Measurements from ENCODE around the gene AGBL1. TPM values are rescaled to one million over a fixed set of nuclear protein-coding genes. Genes with fewer than 3 reads are reported as not detected.

AGBL1 gene
- total and polyA plus RNA-seq, 4 donors: 0.08 to 147 (median 4.7) TPM

DNA sequence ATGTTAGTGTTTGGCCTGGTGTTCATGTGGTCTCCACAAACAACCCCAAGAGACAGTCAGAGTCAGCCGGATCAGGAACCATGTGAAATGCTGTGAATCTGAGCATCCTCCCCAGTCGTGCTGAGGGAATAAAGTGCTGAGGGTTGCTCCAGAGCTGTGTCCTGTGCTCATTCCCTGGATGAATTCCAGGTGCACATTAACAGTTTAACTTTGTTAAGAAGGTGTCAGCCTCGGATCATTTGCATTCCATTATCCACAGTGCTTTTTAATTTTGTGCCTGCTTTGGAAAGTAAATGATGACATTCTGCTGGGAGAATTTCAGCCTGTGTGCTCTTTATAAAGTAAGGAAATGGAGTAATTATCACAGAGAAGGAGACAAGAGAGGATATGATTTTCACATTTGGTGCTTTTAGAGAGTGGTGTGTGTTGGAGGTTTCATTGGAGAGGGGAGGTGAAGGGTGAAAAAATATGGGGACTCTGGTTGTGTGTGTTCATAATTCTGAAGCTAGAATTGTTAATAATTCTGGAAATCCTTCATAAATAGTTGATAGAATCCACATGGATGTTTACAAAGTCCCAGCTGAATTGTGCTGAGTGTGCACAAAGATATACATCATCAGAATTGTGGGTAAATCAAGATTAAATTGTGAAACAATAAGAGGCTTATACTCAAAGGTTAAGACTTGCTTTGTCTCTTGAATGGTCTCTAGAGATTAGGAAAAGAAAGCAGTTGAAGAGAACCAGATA lies 621.4 kb downstream of the AGBL1 start:
- TF ChIP-seq, protein P1, sequence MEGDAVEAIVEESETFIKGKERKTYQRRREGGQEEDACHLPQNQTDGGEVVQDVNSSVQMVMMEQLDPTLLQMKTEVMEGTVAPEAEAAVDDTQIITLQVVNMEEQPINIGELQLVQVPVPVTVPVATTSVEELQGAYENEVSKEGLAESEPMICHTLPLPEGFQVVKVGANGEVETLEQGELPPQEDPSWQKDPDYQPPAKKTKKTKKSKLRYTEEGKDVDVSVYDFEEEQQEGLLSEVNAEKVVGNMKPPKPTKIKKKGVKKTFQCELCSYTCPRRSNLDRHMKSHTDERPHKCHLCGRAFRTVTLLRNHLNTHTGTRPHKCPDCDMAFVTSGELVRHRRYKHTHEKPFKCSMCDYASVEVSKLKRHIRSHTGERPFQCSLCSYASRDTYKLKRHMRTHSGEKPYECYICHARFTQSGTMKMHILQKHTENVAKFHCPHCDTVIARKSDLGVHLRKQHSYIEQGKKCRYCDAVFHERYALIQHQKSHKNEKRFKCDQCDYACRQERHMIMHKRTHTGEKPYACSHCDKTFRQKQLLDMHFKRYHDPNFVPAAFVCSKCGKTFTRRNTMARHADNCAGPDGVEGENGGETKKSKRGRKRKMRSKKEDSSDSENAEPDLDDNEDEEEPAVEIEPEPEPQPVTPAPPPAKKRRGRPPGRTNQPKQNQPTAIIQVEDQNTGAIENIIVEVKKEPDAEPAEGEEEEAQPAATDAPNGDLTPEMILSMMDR (IDR thresholded peaks at IDR 0.05; ENCODE audit: control extremely low read depth, extremely low read depth): no peak
- H3K4me3 ChIP-seq: no peak overlapping the region
- ATAC-seq (ENCODE audit: insufficient read depth, low FRiP score) (no peak), DNase-seq (no peak)
- H3K9ac ChIP-seq (ENCODE audit: insufficient read depth in 1 of 2, low read length in 2 of 2): no peak overlapping the region
- H3K27me3 ChIP-seq (ENCODE audit: control insufficient read depth in 3 of 3, insufficient read depth in 3 of 3, low read length in 2 of 3): no peaks in the 10 kb centered on the region
- H3K36me3 ChIP-seq (ENCODE audit: control insufficient read depth in 4 of 4, insufficient read depth in 4 of 4, low read length in 4 of 4): no peaks in the 10 kb centered on the region
- no peaks in the 10 kb centered on the region for H3K9me3 ChIP-seq (ENCODE audit: control insufficient read depth in 4 of 4, insufficient read depth in 3 of 4, low read length in 3 of 4)
- WGBS, 2 donors: 68 to 70% methylated on average over 3 of the region's 3 CpGs
- H3K27ac ChIP-seq (ENCODE audit: low read depth in 1 of 2, low read length in 1 of 2): no peak overlapping the region
- H3K4me1 ChIP-seq (ENCODE audit: control insufficient read depth in 5 of 5, insufficient read depth in 5 of 5, low read length in 5 of 5): no peaks in the 10 kb centered on the region

DNA sequence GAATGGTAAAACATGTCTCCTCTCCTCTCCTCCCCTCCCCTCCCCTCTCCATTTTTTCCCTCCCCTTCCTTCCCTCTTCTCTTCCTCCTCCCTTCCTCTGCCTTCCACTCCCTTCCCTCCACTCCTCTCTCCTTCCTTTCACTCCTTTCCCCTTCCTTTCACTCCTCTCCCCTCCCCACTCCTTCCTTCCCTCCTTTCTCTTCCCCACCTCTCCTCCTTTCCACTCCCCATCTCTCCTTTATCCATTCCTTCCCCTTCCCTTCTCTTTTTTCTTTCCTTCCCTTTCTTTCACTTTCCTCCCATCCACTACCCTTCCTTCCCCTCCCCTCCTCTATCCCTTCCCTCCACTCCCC lies 621.9 kb downstream of the AGBL1 start:
- H3K36me3 ChIP-seq (ENCODE audit: control insufficient read depth in 4 of 4, insufficient read depth in 4 of 4, low read length in 4 of 4): no peaks in the 10 kb centered on the region

DNA sequence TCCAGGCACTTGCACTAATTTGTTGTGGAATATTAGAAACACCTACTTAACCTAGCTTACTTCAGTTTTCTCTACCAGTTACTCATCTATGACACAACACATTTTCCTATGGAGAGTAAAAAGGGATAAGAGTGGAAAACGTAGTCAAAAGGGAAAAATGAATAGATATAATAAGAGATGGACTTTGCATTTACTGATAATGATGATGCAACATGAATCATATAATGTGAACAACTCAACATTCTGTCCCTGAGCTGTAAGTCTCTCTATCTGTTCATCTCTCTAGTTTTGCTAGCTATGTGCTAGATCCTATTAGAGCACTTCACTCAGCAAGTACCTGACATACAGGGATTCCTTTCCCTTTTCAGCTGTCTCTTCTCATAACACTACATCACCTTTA lies 627.1 kb downstream of the AGBL1 start:
- Histone ChIP-seq H3K9me3 (ENCODE audit: control insufficient read depth in 4 of 4, insufficient read depth in 3 of 4, low read length in 3 of 4) (no peaks in the 10 kb centered on the region), H3K27me3 (ENCODE audit: control insufficient read depth in 3 of 3, insufficient read depth in 3 of 3, low read length in 2 of 3) (no peaks in the 10 kb centered on the region), H3K27ac (ENCODE audit: low read depth in 1 of 2, low read length in 1 of 2) (no peak overlapping the region), H3K4me1 (ENCODE audit: control insufficient read depth in 5 of 5, insufficient read depth in 5 of 5, low read length in 5 of 5) (no peaks in the 10 kb centered on the region), H3K9ac (ENCODE audit: insufficient read depth in 1 of 2, low read length in 2 of 2) (no peak overlapping the region), H3K4me3 (no peak overlapping the region), H3K36me3 (ENCODE audit: control insufficient read depth in 4 of 4, insufficient read depth in 4 of 4, low read length in 4 of 4) (no peaks in the 10 kb centered on the region)
- ATAC-seq (ENCODE audit: insufficient read depth, low FRiP score): no peak
- no peak for DNase-seq
- WGBS, 2 donors: 65% methylated on average over 1 of the region's 1 CpG
- TF ChIP-seq, protein P1 (IDR thresholded peaks at IDR 0.05; ENCODE audit: control extremely low read depth, extremely low read depth): no peak

More for the DNA sequence above, 621.9 kb downstream of the AGBL1 start:
- no peaks in the 10 kb centered on the region for H3K27me3 ChIP-seq (ENCODE audit: control insufficient read depth in 3 of 3, insufficient read depth in 3 of 3, low read length in 2 of 3)
- DNase-seq (no peak), ATAC-seq (ENCODE audit: insufficient read depth, low FRiP score) (no peak)
- no peak overlapping the region for H3K9ac ChIP-seq (ENCODE audit: insufficient read depth in 1 of 2, low read length in 2 of 2)
- no peak overlapping the region for H3K4me3 ChIP-seq
- TF ChIP-seq, protein P1 (IDR thresholded peaks at IDR 0.05; ENCODE audit: control extremely low read depth, extremely low read depth): no peak
- no peaks in the 10 kb centered on the region for H3K4me1 ChIP-seq (ENCODE audit: control insufficient read depth in 5 of 5, insufficient read depth in 5 of 5, low read length in 5 of 5)
- no peak overlapping the region for H3K27ac ChIP-seq (ENCODE audit: low read depth in 1 of 2, low read length in 1 of 2)
- no peaks in the 10 kb centered on the region for H3K9me3 ChIP-seq (ENCODE audit: control insufficient read depth in 4 of 4, insufficient read depth in 3 of 4, low read length in 3 of 4)

DNA sequence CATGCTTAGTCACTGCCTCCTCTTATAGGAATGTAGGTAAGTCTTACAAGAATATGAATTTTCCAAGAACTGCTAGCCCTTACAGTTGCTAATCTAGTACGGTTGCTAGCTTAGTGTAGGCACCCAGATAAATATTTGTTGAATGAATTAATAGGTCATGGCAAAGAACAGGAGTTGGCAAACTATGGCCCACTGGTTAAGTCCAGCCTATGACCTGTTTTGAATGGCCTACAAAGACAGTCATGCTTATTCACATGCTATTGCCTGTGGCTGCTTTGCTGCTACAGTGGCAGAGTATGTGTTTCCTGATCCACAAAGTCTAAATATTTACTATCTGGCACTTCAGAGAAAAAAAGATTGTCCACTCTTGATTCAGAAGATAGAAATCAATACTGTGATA lies 631.8 kb downstream of the AGBL1 start:
- 89 to 91% methylated on average over 1 of the region's 1 CpG for WGBS, 2 donors
- ATAC-seq (ENCODE audit: insufficient read depth, low FRiP score) (no peak), DNase-seq (no peak)
- Histone ChIP-seq H3K9ac (ENCODE audit: insufficient read depth in 1 of 2, low read length in 2 of 2) (no peak overlapping the region), H3K27ac (ENCODE audit: low read depth in 1 of 2, low read length in 1 of 2) (no peak overlapping the region), H3K9me3 (ENCODE audit: control insufficient read depth in 4 of 4, insufficient read depth in 3 of 4, low read length in 3 of 4) (no peaks in the 10 kb centered on the region), H3K4me1 (ENCODE audit: control insufficient read depth in 5 of 5, insufficient read depth in 5 of 5, low read length in 5 of 5) (no peaks in the 10 kb centered on the region), H3K36me3 (ENCODE audit: control insufficient read depth in 4 of 4, insufficient read depth in 4 of 4, low read length in 4 of 4) (no peaks in the 10 kb centered on the region), H3K27me3 (ENCODE audit: control insufficient read depth in 3 of 3, insufficient read depth in 3 of 3, low read length in 2 of 3) (no peaks in the 10 kb centered on the region), H3K4me3 (no peak overlapping the region)
- TF ChIP-seq, protein P1 (IDR thresholded peaks at IDR 0.05; ENCODE audit: control extremely low read depth, extremely low read depth): no peak
